ENCODE measurements around the gene FXYD7. TPM values are rescaled to one million over a fixed set of nuclear protein-coding genes. Genes with fewer than 3 reads are reported as not detected.

FXYD7 gene
- total and polyA plus RNA-seq, 10 donors, result 1.2 to 4.4 (median 2.3) TPM; not detected in 1

DNA sequence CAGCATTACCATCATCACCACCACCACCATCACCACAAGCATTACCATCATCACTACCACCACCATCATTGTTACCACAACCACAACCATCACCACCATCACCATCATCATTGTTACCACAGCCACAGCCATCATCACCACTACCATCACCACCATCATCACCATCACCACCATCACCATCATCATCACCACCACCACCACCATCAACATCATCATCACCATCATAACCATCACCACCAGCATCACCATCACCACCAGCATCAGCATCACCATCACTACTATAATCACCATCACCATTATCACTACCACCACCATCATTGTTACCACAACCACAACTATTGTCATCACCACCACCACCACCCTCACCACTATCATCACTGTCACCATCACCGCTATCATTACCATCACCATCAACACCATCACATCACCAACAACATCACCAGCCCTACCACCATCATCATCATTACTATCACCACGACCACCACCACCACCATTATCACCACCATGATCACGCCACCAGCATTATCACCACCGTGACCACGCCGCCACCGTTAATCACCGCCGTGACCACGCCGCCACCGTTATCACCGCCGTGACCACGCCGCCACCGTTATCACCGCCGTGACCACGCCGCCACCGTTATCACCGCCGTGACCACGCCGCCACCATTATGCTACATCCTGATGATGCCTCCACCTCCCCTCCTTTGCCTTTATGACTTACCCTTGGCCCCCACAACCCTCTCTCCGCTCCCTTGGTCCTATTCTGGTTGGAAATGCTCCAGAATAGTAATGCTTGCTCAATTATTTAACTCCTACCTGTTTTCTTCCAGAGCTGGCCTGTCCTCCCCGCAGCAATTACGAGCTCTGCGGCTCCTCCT lies 37.4 kb upstream of the FXYD7 start:
- intact Hi-C loops (cut with DNase I; ENCODE audit: low total_unique reads), result no loop called here
- H3K36me3 ChIP-seq, result no peaks in the 10 kb centered on the region
- peaks cover 0 to 10% (median 0%) of the 10 kb centered on the region in 7 donors for H3K27me3 ChIP-seq (replicated peaks in 1 of 7)
- H3K4me3 ChIP-seq, result no peak overlapping the region
- H3K9me3 ChIP-seq, result no peaks in the 10 kb centered on the region
- H3K27ac ChIP-seq, result no peak overlapping the region
- no peak for DNase-seq
- H3K4me1 ChIP-seq, result no peaks in the 10 kb centered on the region
- WGBS, 5 donors, result 80 to 89% (median 88%) methylated on average over 30 of the region's 30 CpGs
- TF ChIP-seq POLR2A (IDR thresholded peaks at IDR 0.05), result no peak
- TF ChIP-seq, protein P1, sequence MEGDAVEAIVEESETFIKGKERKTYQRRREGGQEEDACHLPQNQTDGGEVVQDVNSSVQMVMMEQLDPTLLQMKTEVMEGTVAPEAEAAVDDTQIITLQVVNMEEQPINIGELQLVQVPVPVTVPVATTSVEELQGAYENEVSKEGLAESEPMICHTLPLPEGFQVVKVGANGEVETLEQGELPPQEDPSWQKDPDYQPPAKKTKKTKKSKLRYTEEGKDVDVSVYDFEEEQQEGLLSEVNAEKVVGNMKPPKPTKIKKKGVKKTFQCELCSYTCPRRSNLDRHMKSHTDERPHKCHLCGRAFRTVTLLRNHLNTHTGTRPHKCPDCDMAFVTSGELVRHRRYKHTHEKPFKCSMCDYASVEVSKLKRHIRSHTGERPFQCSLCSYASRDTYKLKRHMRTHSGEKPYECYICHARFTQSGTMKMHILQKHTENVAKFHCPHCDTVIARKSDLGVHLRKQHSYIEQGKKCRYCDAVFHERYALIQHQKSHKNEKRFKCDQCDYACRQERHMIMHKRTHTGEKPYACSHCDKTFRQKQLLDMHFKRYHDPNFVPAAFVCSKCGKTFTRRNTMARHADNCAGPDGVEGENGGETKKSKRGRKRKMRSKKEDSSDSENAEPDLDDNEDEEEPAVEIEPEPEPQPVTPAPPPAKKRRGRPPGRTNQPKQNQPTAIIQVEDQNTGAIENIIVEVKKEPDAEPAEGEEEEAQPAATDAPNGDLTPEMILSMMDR (IDR thresholded peaks at IDR 0.05 in 8 of 11, conservative IDR thresholded peaks at IDR 0.05 in 3 of 11), result no peak
- no peak for TF ChIP-seq POLR2AphosphoS5 (IDR thresholded peaks at IDR 0.05)

DNA sequence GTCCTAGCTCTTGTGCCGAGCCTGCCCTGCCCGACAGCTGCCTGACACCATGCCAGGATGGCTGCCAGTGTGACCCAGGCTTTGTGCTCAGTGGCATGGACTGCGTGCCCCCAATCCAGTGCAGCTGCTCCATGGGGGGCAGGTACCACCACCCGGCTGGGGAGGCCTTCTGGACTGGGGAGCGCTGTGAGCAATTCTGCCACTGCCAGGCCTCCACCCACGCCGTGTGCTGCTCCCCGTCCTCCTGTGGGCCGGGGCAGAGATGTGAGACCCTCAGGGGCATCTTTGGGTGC lies 36.8 kb upstream of the FXYD7 start:
- H3K27ac ChIP-seq, result no peak overlapping the region
- H3K36me3 ChIP-seq, result no peaks in the 10 kb centered on the region
- H3K27me3 ChIP-seq (replicated peaks in 1 of 7), result peaks cover 0 to 10% (median 0%) of the 10 kb centered on the region in 7 donors
- no peaks in the 10 kb centered on the region for H3K4me1 ChIP-seq
- WGBS, 5 donors, result 87 to 95% (median 89%) methylated on average over 4 to 9 of the region's 9 CpGs
- no peak for DNase-seq
- H3K4me3 ChIP-seq, result no peak overlapping the region
- no peaks in the 10 kb centered on the region for H3K9me3 ChIP-seq
- intact Hi-C loops (cut with DNase I; ENCODE audit: low total_unique reads), result no loop called here
- TF ChIP-seq, protein P1 (IDR thresholded peaks at IDR 0.05 in 8 of 11, conservative IDR thresholded peaks at IDR 0.05 in 3 of 11), result no peak
- TF ChIP-seq POLR2A (IDR thresholded peaks at IDR 0.05), result no peak
- TF ChIP-seq POLR2AphosphoS5 (IDR thresholded peaks at IDR 0.05), result no peak

DNA sequence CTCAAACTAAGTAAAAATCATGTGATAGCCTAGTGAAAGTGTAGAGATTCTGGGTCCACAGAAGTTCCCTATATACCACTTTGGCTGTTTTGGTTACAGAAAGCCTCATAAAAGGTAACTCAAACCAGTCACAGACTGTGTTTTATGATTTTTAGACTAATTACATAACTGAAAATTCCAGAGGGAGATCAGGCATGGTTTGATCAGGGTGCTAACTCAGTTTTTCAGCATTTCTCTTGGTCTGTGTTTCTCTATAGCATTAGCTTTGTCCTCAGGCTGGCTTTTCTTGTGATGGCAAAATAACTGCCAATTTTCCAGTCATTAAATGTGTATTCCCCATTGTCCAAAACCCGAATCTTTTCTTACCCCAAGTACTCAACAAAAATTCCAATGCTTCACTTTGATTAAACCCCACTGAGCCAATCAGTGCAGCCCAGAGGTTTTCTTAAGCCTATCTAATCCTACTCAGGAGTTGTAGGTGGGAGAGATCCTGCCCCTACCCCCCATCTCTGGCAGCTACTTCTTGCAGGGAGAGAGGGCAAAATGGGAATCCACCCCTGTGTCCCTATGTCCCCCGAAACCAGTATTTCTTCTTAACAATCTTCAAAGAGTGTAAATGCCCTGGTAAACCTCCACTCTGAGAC lies 36.0 kb upstream of the FXYD7 start:
- TF ChIP-seq, protein P1 (IDR thresholded peaks at IDR 0.05 in 8 of 11, conservative IDR thresholded peaks at IDR 0.05 in 3 of 11), result no peak
- TF ChIP-seq POLR2A (IDR thresholded peaks at IDR 0.05) (no peak), POLR2AphosphoS5 (IDR thresholded peaks at IDR 0.05) (no peak)
- no peaks in the 10 kb centered on the region for H3K9me3 ChIP-seq
- no peaks in the 10 kb centered on the region for H3K36me3 ChIP-seq
- H3K27me3 ChIP-seq (replicated peaks in 1 of 7), result peaks cover 0 to 16% (median 0%) of the 10 kb centered on the region in 7 donors
- intact Hi-C loops (cut with DNase I; ENCODE audit: low total_unique reads), result no loop called here
- DNase-seq, result no peak
- no peak overlapping the region for H3K27ac ChIP-seq
- WGBS, 5 donors, result 44 to 100% (median 58%) methylated on average over 1 to 2 of the region's 2 CpGs
- no peak overlapping the region for H3K4me3 ChIP-seq
- no peaks in the 10 kb centered on the region for H3K4me1 ChIP-seq

DNA sequence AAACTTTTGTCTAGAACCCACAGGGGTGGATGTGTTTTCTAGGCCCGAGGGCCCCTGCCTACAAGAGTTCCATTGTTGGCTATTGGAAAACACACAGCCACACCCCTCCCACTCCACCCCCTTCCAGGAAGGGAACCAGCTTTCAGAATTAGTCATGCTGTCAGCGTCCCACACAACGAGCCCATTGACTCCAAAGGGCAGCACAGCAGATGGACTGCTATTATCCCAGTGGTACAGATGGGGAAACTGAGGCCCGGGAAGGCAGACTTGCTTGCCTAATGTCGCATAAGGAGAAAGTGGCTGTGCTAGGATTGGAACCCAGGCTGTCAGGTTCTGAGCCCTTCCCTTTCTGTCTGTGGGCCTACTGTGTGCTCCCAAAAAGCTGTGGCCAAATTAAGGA lies 35.5 kb upstream of the FXYD7 start:
- no peaks in the 10 kb centered on the region for H3K36me3 ChIP-seq
- no peaks in the 10 kb centered on the region for H3K9me3 ChIP-seq
- 17 to 49% (median 34%) methylated on average over 2 to 5 of the region's 5 CpGs for WGBS, 5 donors
- TF ChIP-seq POLR2A (IDR thresholded peaks at IDR 0.05) (no peak), POLR2AphosphoS5 (IDR thresholded peaks at IDR 0.05) (no peak)
- TF ChIP-seq, protein P1 (IDR thresholded peaks at IDR 0.05 in 8 of 11, conservative IDR thresholded peaks at IDR 0.05 in 3 of 11), result no peak
- H3K27me3 ChIP-seq (replicated peaks in 1 of 7), result peaks cover 0 to 19% (median 0%) of the 10 kb centered on the region in 7 donors
- DNase-seq, result no peak
- no peak overlapping the region for H3K4me3 ChIP-seq
- no peaks in the 10 kb centered on the region for H3K4me1 ChIP-seq
- intact Hi-C loops (cut with DNase I; ENCODE audit: low total_unique reads), result no loop called here
- H3K27ac ChIP-seq, result no peak overlapping the region
